GM19351 (cell line): Measurements from ENCODE around the gene CABLES1.

Source experiments
- ATAC-seq: cut with Tn5 transposase; IDR thresholded peaks from one replicate; pipeline ENCODE4 v1.9.1; 2021; ENCODE audit warnings: mild to moderate bottlenecking, moderate library complexity; ENCODE audit not compliant: unreplicated experiment

CABLES1 gene

GRCh38 chr18:23211146-23211545 is 75.9 kb downstream of the CABLES1 start:
- ATAC-seq = no peak

GRCh38 chr18:23212161-23212560 is 76.9 kb downstream of the CABLES1 start:
- ATAC-seq = no peak

- no peak for ATAC-seq
Measured at GRCh38 chr18:23213200-23213599, 77.9 kb downstream of the CABLES1 start.

GRCh38 chr18:23217781-23218180 is 82.5 kb downstream of the CABLES1 start:
- ATAC-seq = no peak

GRCh38 chr18:23220355-23220754 is 85.1 kb downstream of the CABLES1 start:
- no peak for ATAC-seq

- ATAC-seq = no peak
Measured at GRCh38 chr18:23223641-23224040, 88.4 kb downstream of the CABLES1 start.

- no peak for ATAC-seq
Measured at GRCh38 chr18:23225503-23225902, 90.2 kb downstream of the CABLES1 start.

GRCh38 chr18:23226391-23226790 is 91.1 kb downstream of the CABLES1 start:
- ATAC-seq = no peak

- ATAC-seq = no peak
Measured at GRCh38 chr18:23226930-23227725, 91.8 kb downstream of the CABLES1 start.

- no peak for ATAC-seq
Measured at GRCh38 chr18:23227726-23228070, 92.4 kb downstream of the CABLES1 start.

- ATAC-seq = peak; percentile 43
Measured at GRCh38 chr18:23228102-23229061, 93.1 kb downstream of the CABLES1 start.

GRCh38 chr18:23229472-23229871 is 94.2 kb downstream of the CABLES1 start:
- no peak for ATAC-seq

GRCh38 chr18:23230686-23231085 is 95.4 kb downstream of the CABLES1 start:
- no peak for ATAC-seq

- ATAC-seq = peak; percentile 79
Measured at GRCh38 chr18:23231340-23232021, 96.2 kb downstream of the CABLES1 start.

GRCh38 chr18:23232331-23232730 is 97.0 kb downstream of the CABLES1 start:
- no peak for ATAC-seq

GRCh38 chr18:23234619-23235018 is 99.3 kb downstream of the CABLES1 start:
- no peak for ATAC-seq

GRCh38 chr18:23235336-23235735 is 100.1 kb downstream of the CABLES1 start:
- no peak for ATAC-seq

GRCh38 chr18:23235860-23236259 is 100.6 kb downstream of the CABLES1 start:
- no peak for ATAC-seq

GRCh38 chr18:23236876-23237468 is 101.7 kb downstream of the CABLES1 start:
- ATAC-seq = no peak

GRCh38 chr18:23237524-23238151 is 102.4 kb downstream of the CABLES1 start:
- ATAC-seq = peak; percentile 57
